Measurements from ENCODE around the gene ATP6AP1. TPM values are rescaled to one million over a fixed set of nuclear protein-coding genes. Genes with fewer than 3 reads are reported as not detected.

ATP6AP1 gene
- total and polyA plus RNA-seq, 2 experiments from 2014 or later: 37.7 to 52.1 TPM

DNA sequence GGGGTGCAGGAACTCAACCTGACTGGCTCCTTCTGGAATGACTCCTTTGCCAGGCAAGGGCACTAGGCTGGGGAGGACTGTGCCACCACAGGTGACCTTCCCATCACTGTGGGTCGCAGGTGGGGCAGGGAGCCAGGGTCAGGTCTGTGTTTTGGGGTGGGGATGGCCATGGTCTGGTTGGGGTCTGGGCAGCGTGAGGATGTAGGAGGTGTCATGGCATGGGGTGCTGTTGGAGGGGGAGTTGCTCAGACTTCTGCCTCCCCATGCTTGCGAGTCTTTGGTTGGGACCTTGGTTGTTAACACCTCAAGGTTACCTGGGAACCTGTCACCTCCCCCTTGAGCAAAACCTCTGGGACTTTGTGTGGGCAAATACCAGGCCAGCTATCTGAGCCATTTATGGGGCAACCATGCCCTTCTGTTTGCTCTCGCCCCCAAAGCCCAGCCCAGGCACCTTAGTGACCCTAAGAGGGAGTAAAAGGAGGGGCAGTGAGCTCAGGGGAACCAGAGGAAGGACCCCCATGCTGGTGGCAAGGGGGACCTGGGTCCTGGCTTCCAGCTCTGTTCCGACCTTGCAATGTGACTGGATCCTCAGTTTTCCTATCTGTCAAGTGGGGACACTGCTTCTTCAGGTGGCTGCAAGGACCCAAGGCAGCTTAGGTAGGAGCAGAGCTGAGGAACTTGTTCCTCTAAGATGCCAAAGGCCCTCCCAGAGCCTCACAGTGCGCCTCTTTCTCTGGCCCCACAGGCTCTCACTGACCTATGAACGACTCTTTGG lies 6.1 kb downstream of the ATP6AP1 start (continued):
- TF ChIP-seq, protein P1, sequence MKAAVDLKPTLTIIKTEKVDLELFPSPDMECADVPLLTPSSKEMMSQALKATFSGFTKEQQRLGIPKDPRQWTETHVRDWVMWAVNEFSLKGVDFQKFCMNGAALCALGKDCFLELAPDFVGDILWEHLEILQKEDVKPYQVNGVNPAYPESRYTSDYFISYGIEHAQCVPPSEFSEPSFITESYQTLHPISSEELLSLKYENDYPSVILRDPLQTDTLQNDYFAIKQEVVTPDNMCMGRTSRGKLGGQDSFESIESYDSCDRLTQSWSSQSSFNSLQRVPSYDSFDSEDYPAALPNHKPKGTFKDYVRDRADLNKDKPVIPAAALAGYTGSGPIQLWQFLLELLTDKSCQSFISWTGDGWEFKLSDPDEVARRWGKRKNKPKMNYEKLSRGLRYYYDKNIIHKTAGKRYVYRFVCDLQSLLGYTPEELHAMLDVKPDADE (IDR thresholded peaks at IDR 0.05): no peak
- no peak for TF ChIP-seq ZNF331 (CRISPR knock-in tag; IDR thresholded peaks at IDR 0.05; ENCODE audit: low read depth)
- TF ChIP-seq, protein P2, sequence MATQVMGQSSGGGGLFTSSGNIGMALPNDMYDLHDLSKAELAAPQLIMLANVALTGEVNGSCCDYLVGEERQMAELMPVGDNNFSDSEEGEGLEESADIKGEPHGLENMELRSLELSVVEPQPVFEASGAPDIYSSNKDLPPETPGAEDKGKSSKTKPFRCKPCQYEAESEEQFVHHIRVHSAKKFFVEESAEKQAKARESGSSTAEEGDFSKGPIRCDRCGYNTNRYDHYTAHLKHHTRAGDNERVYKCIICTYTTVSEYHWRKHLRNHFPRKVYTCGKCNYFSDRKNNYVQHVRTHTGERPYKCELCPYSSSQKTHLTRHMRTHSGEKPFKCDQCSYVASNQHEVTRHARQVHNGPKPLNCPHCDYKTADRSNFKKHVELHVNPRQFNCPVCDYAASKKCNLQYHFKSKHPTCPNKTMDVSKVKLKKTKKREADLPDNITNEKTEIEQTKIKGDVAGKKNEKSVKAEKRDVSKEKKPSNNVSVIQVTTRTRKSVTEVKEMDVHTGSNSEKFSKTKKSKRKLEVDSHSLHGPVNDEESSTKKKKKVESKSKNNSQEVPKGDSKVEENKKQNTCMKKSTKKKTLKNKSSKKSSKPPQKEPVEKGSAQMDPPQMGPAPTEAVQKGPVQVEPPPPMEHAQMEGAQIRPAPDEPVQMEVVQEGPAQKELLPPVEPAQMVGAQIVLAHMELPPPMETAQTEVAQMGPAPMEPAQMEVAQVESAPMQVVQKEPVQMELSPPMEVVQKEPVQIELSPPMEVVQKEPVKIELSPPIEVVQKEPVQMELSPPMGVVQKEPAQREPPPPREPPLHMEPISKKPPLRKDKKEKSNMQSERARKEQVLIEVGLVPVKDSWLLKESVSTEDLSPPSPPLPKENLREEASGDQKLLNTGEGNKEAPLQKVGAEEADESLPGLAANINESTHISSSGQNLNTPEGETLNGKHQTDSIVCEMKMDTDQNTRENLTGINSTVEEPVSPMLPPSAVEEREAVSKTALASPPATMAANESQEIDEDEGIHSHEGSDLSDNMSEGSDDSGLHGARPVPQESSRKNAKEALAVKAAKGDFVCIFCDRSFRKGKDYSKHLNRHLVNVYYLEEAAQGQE (IDR thresholded peaks at IDR 0.05; ENCODE audit: unreplicated experiment): no peak

DNA sequence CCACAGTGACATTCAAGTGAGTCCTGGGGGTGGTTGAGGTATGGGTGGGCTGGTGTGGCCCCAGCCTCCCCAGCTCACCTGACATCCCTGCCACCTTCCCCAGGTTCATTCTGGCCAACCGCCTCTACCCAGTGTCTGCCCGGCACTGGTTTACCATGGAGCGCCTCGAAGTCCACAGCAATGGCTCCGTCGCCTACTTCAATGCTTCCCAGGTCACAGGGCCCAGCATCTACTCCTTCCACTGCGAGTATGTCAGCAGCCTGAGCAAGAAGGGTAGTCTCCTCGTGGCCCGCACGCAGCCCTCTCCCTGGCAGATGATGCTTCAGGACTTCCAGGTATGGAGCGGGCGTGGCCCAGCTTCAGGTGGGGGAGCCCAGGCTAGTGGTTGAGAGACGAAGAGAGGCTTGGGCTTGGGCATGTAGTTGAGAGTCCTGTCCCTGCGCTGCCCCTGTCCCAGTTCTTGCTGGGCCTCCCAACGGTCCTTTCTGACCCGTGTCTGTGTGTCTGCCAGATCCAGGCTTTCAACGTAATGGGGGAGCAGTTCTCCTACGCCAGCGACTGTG lies 6.8 kb downstream of the ATP6AP1 start:
- DNase-seq (ENCODE audit: low spot score) (no peak), ATAC-seq (no peak)
- peaks cover 29% of the 10 kb centered on the region for H3K36me3 Mint-ChIP-seq (ENCODE audit: low read depth)
- H3K9me2 ChIP-seq (ENCODE audit: insufficient read depth): no peaks in the 10 kb centered on the region
- H3K4me3 ChIP-seq: no peak overlapping the region
- no peak overlapping the region for H3K27ac Mint-ChIP-seq
- H3K27ac ChIP-seq (ENCODE audit: low read depth): no peak overlapping the region
- no peaks in the 10 kb centered on the region for H3K36me3 ChIP-seq (ENCODE audit: insufficient read depth)
- H3K4me1 Mint-ChIP-seq: peaks cover 23% of the 10 kb centered on the region
- H3K9me3 Mint-ChIP-seq: no peaks in the 10 kb centered on the region
- no peaks in the 10 kb centered on the region for H3F3A ChIP-seq (replicated peaks; ENCODE audit: low read depth)
- no peaks in the 10 kb centered on the region; the same call in 1 of the 2 replicates for H3K4me1 ChIP-seq (ENCODE audit: insufficient read depth)
- H3K27me3 Mint-ChIP-seq (ENCODE audit: insufficient read depth, low read depth, poor library complexity): peaks cover 6% of the 10 kb centered on the region
- no peak overlapping the region for H3K4me2 ChIP-seq
- no peak overlapping the region for H2AFZ ChIP-seq
- H3K27me3 ChIP-seq (ENCODE audit: insufficient read depth): no peaks in the 10 kb centered on the region
- no peaks in the 10 kb centered on the region for H4K20me1 ChIP-seq (replicated peaks; ENCODE audit: insufficient read depth)
- H3K79me2 ChIP-seq (replicated peaks; ENCODE audit: insufficient read depth): peaks cover 16% of the 10 kb centered on the region
- H3K4me3 Mint-ChIP-seq: no peak overlapping the region
- no peak for TF ChIP-seq POLR2AphosphoS5 (IDR thresholded peaks at IDR 0.05; ENCODE audit: low read depth)
- TF ChIP-seq EZH2phosphoT487 (IDR thresholded peaks at IDR 0.05; ENCODE audit: unreplicated experiment): no peak
- TF ChIP-seq, protein P3, sequence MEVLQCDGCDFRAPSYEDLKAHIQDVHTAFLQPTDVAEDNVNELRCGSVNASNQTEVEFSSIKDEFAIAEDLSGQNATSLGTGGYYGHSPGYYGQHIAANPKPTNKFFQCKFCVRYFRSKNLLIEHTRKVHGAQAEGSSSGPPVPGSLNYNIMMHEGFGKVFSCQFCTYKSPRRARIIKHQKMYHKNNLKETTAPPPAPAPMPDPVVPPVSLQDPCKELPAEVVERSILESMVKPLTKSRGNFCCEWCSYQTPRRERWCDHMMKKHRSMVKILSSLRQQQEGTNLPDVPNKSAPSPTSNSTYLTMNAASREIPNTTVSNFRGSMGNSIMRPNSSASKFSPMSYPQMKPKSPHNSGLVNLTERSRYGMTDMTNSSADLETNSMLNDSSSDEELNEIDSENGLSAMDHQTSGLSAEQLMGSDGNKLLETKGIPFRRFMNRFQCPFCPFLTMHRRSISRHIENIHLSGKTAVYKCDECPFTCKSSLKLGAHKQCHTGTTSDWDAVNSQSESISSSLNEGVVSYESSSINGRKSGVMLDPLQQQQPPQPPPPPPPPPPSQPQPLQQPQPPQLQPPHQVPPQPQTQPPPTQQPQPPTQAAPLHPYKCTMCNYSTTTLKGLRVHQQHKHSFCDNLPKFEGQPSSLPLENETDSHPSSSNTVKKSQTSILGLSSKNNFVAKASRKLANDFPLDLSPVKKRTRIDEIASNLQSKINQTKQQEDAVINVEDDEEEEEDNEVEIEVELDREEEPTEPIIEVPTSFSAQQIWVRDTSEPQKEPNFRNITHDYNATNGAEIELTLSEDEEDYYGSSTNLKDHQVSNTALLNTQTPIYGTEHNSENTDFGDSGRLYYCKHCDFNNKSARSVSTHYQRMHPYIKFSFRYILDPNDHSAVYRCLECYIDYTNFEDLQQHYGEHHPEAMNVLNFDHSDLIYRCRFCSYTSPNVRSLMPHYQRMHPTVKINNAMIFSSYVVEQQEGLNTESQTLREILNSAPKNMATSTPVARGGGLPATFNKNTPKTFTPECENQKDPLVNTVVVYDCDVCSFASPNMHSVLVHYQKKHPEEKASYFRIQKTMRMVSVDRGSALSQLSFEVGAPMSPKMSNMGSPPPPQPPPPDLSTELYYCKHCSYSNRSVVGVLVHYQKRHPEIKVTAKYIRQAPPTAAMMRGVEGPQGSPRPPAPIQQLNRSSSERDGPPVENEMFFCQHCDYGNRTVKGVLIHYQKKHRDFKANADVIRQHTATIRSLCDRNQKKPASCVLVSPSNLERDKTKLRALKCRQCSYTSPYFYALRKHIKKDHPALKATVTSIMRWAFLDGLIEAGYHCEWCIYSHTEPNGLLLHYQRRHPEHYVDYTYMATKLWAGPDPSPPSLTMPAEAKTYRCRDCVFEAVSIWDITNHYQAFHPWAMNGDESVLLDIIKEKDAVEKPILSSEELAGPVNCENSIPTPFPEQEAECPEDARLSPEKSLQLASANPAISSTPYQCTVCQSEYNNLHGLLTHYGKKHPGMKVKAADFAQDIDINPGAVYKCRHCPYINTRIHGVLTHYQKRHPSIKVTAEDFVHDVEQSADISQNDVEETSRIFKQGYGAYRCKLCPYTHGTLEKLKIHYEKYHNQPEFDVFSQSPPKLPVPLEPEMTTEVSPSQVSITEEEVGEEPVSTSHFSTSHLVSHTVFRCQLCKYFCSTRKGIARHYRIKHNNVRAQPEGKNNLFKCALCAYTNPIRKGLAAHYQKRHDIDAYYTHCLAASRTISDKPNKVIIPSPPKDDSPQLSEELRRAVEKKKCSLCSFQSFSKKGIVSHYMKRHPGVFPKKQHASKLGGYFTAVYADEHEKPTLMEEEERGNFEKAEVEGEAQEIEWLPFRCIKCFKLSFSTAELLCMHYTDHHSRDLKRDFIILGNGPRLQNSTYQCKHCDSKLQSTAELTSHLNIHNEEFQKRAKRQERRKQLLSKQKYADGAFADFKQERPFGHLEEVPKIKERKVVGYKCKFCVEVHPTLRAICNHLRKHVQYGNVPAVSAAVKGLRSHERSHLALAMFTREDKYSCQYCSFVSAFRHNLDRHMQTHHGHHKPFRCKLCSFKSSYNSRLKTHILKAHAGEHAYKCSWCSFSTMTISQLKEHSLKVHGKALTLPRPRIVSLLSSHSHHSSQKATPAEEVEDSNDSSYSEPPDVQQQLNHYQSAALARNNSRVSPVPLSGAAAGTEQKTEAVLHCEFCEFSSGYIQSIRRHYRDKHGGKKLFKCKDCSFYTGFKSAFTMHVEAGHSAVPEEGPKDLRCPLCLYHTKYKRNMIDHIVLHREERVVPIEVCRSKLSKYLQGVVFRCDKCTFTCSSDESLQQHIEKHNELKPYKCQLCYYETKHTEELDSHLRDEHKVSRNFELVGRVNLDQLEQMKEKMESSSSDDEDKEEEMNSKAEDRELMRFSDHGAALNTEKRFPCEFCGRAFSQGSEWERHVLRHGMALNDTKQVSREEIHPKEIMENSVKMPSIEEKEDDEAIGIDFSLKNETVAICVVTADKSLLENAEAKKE (CRISPR knock-in tag; IDR thresholded peaks at IDR 0.05): no peak
- no peak for TF ChIP-seq ZNF331 (CRISPR knock-in tag; IDR thresholded peaks at IDR 0.05; ENCODE audit: low read depth)
- TF ChIP-seq, protein P4, sequence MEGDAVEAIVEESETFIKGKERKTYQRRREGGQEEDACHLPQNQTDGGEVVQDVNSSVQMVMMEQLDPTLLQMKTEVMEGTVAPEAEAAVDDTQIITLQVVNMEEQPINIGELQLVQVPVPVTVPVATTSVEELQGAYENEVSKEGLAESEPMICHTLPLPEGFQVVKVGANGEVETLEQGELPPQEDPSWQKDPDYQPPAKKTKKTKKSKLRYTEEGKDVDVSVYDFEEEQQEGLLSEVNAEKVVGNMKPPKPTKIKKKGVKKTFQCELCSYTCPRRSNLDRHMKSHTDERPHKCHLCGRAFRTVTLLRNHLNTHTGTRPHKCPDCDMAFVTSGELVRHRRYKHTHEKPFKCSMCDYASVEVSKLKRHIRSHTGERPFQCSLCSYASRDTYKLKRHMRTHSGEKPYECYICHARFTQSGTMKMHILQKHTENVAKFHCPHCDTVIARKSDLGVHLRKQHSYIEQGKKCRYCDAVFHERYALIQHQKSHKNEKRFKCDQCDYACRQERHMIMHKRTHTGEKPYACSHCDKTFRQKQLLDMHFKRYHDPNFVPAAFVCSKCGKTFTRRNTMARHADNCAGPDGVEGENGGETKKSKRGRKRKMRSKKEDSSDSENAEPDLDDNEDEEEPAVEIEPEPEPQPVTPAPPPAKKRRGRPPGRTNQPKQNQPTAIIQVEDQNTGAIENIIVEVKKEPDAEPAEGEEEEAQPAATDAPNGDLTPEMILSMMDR (conservative IDR thresholded peaks at IDR 0.05; ENCODE audit: low read depth in 2 of 2): no peak
- no peak for TF ChIP-seq NANOG (IDR thresholded peaks at IDR 0.05; ENCODE audit: borderline replicate concordance)
- no peak for TF ChIP-seq STAT1 (IDR thresholded peaks at IDR 0.05; ENCODE audit: unreplicated experiment)
- no peak for TF ChIP-seq ZNF114 (CRISPR knock-in tag; IDR thresholded peaks at IDR 0.05)
